Measurements from ENCODE around the gene TIMM23B.
"Not testable (repeated sequence)": the region's sequence is repeated elsewhere in the genome, so short reads cannot be mapped to it uniquely, and the experiment has no call there.

TIMM23B gene

GRCh38 chr10:49987207-49987606 is 45.4 kb downstream of the TIMM23B start:
- not testable (repeated sequence) for DNase-seq

GRCh38 chr10:49988376-49988775 is 46.5 kb downstream of the TIMM23B start, which contains the start of gene AGAP6:
Gene AGAP6, plus strand, starts transcription at chr10:49988406. Its CDS starts 310 bp downstream, at chr10:49988716.
- DNase-seq = not testable (repeated sequence)

GRCh38 chr10:49995321-49995720 is 53.5 kb downstream of the TIMM23B start:
- DNase-seq = not testable (repeated sequence)

- DNase-seq = not testable (repeated sequence)
Measured at GRCh38 chr10:50014024-50014423, 72.2 kb downstream of the TIMM23B start.

GRCh38 chr10:50015596-50016220 is 73.9 kb downstream of the TIMM23B start:
- not testable (repeated sequence) for DNase-seq

GRCh38 chr10:50016926-50017325 is 75.1 kb downstream of the TIMM23B start:
- DNase-seq = not testable (repeated sequence)

GRCh38 chr10:50017646-50018045 is 75.8 kb downstream of the TIMM23B start:
- not testable (repeated sequence) for DNase-seq

GRCh38 chr10:50019279-50019678 is 77.4 kb downstream of the TIMM23B start:
- DNase-seq = not testable (repeated sequence)

GRCh38 chr10:50020451-50021024 is 78.7 kb downstream of the TIMM23B start:
- not testable (repeated sequence) for DNase-seq

- no peak for DNase-seq
Measured at GRCh38 chr10:50021646-50022045, 79.8 kb downstream of the TIMM23B start.
